Hair follicle dermal papilla cell (primary cell): Measurements from ENCODE around the gene MBL2. TPM values are rescaled to one million over a fixed set of nuclear protein-coding genes. Genes with fewer than 3 reads are reported as not detected.

Source experiments
- total RNA-seq: library from RNA; depleted of rRNA; stranded (reverse); fragments of >200 nt; gene quantifications from 2 replicates; pipeline ENCODE4 v1.2.3, GENCODE V29; 2012

The MBL2 gene
- not detected in 2 replicates for total RNA-seq

GRCh38 chr10:52772623-52773022 is at the start of gene MBL2:
Gene MBL2, minus strand, starts transcription at chr10:52772784. Its CDS starts 1,149 bp downstream, at chr10:52771635.

